HCT116 (cell line): ENCODE measurements around the gene PEAK3. TPM values are rescaled to one million over a fixed set of nuclear protein-coding genes. Genes with fewer than 3 reads are reported as not detected.

Experiments
- ATAC-seq: fragments of 200-7000 bp; cut with Tn5 transposase; 2 replicates; pipeline ENCODE4 v1.9.1; 2020; ENCODE audit warnings: mild to moderate bottlenecking, moderate library complexity
- BruUV-seq: library from RNA; stranded (reverse); fragments of 400-500 nt; replicated peaks from 2 replicates; lab custom pipeline; 2021; lab: Mats Ljungman, UMichigan
- CTCF ChIA-PET: fragments of 300-600 bp; sonication (Branson Sonifier 250); formaldehyde crosslinking; loops from one replicate; lab custom pipeline; 2021; ENCODE audit warnings: antibody characterized with exemption; lab: Charles Lee
- POLR2A ChIA-PET: fragments of 300-600, 350-600 bp; sonication (Branson Sonifier 250); formaldehyde crosslinking; loops from one replicate; lab custom pipeline; 2021; ENCODE audit warnings: antibody characterized with exemption; lab: Charles Lee
- RAD21 ChIA-PET, 2 experiments: fragments of 300-600 bp; sonication (Branson Sonifier 250); formaldehyde crosslinking; loops; one replicate each; lab custom pipeline; 2023; ENCODE audit warnings: low total read pairs in 2 of 2; ENCODE audit not compliant: uncharacterized antibody in 2 of 2, unreplicated experiment in 2 of 2, low non-redundant PET in 1 of 2; lab: Charles Lee
- DNase-seq: peaks from one replicate; pipeline ENCODE4 v3.0.0-alpha.2; 2010; ENCODE audit warnings: low read depth, low spot score
- H2AFZ ChIP-seq: fragments of 200-600 bp; shearing (Covaris generic), sonication (generic); 2 replicates; pipeline ENCODE4 v1.6.1; 2017; ENCODE audit warnings: low read depth, mixed run types, mixed read lengths, antibody characterized with exemption, low read length; ENCODE audit not compliant: poor library complexity, severe bottlenecking
- H3K27ac ChIP-seq: 2 replicates; pipeline ENCODE4 v1.5.1; 2012; ENCODE audit warnings: low read depth, low read length
- H3K27me3 ChIP-seq: fragments of 200-600 bp; sonication (generic); 2 replicates; pipeline ENCODE4 v1.6.1; 2016; ENCODE audit warnings: mixed run types, low read length, mixed read lengths; ENCODE audit not compliant: insufficient read depth
- H3K36me3 ChIP-seq, 2 experiments: fragments of 200-500 bp in 1 of 2; fragments of 200-600 bp in 1 of 2; sonication (Bioruptor generic) in 1 of 2; sonication (generic) in 1 of 2; 2 replicates each; pipeline versions ENCODE4 v1.5.1 to v1.6.1; 2014 to 2016; ENCODE audit warnings: low read length in 2 of 2, inconsistent platforms in 1 of 2, mixed read lengths in 1 of 2, mixed run types in 1 of 2; ENCODE audit not compliant: insufficient read depth in 2 of 2, control insufficient read depth in 1 of 2
- H3K4me1 ChIP-seq, 2 experiments: fragments of 200-600 bp in 1 of 2; sonication (generic) in 1 of 2; 2 replicates each; pipeline versions ENCODE4 v1.5.1 to v1.6.1; 2012 to 2017; ENCODE audit warnings: low read length in 2 of 2, inconsistent platforms in 1 of 2, mild to moderate bottlenecking in 1 of 2, mixed read lengths in 1 of 2, mixed run types in 1 of 2, moderate library complexity in 1 of 2; ENCODE audit not compliant: insufficient read depth in 2 of 2, control insufficient read depth in 1 of 2
- H3K4me2 ChIP-seq: fragments of 200-600 bp; sonication (generic); 2 replicates; pipeline ENCODE4 v1.6.1; 2017; ENCODE audit warnings: mixed run types, low read length, mixed read lengths
- H3K4me3 ChIP-seq, 2 experiments: fragments of 200-600 bp in 1 of 2; sonication (generic) in 1 of 2; replicated peaks in 1 of 2; 2 replicates each; pipeline ENCODE4 v1.5.1; 2011 to 2016; ENCODE audit warnings: low read length in 2 of 2, control low read depth in 1 of 2, low read depth in 1 of 2, mild to moderate bottlenecking in 1 of 2, mixed read lengths in 1 of 2, mixed run types in 1 of 2
- H3K79me2 ChIP-seq: fragments of 200-600 bp; sonication (generic); 2 replicates; pipeline ENCODE4 v1.6.1; 2017; ENCODE audit warnings: mild to moderate bottlenecking, mixed run types, low read length, moderate library complexity, mixed read lengths; ENCODE audit not compliant: insufficient read depth
- H3K9ac ChIP-seq: fragments of 200-600 bp; sonication (generic); 2 replicates; pipeline ENCODE4 v1.6.1; 2016; ENCODE audit warnings: low read length, mixed read lengths
- H3K9me2 ChIP-seq: fragments of 200-600 bp; sonication (generic), shearing (Covaris generic); 2 replicates; pipeline ENCODE4 v1.6.1; 2017; ENCODE audit warnings: mixed run types, mild to moderate bottlenecking, moderate library complexity; ENCODE audit not compliant: insufficient read depth
- H3K9me3 ChIP-seq, 2 experiments: fragments of 200-500 bp in 1 of 2; fragments of 200-600 bp in 1 of 2; sonication (Bioruptor generic) in 1 of 2; sonication (generic) in 1 of 2; 2 replicates each; pipeline ENCODE4 v1.6.1; 2014 to 2017; ENCODE audit warnings: low read length in 2 of 2, mixed read lengths in 2 of 2, inconsistent platforms in 1 of 2, low read depth in 1 of 2, mild to moderate bottlenecking in 1 of 2, mixed run types in 1 of 2, moderate library complexity in 1 of 2; ENCODE audit not compliant: control insufficient read depth in 1 of 2, insufficient read depth in 1 of 2
- H4K20me1 ChIP-seq: fragments of 200-600 bp; sonication (generic), shearing (Covaris generic); 2 replicates; pipeline ENCODE4 v1.6.1; 2017; ENCODE audit warnings: mixed run types, mild to moderate bottlenecking, moderate library complexity; ENCODE audit not compliant: insufficient read depth
- CBX3 ChIP-seq: IDR thresholded peaks from 2 replicates; pipeline ENCODE4 v1.6.1; 2012; ENCODE audit warnings: low read depth
- CEBPB ChIP-seq: IDR thresholded peaks from 2 replicates; pipeline ENCODE4 v1.6.1; 2012; ENCODE audit warnings: low read depth
- EGR1 ChIP-seq: IDR thresholded peaks from 2 replicates; pipeline ENCODE4 v1.6.1; 2012; ENCODE audit warnings: low read depth
- ELF1 ChIP-seq: IDR thresholded peaks from 2 replicates; pipeline ENCODE4 v1.6.1; 2012; ENCODE audit warnings: low read depth, borderline replicate concordance
- EZH2 ChIP-seq: fragments of 200-600 bp; sonication (generic); IDR thresholded peaks from 2 replicates; pipeline ENCODE4 v1.6.1; 2017; ENCODE audit warnings: antibody characterized with exemption, mixed run types
- EZH2phosphoT487 ChIP-seq: fragments of 200-600 bp; IDR thresholded peaks from 2 replicates; pipeline ENCODE4 v1.6.1; 2018; ENCODE audit warnings: antibody characterized with exemption, borderline replicate concordance
- FOSL1 ChIP-seq: IDR thresholded peaks from 2 replicates; pipeline ENCODE4 v1.6.1; 2012; ENCODE audit warnings: low read depth
- JUND ChIP-seq: IDR thresholded peaks from 2 replicates; pipeline ENCODE4 v1.6.1; 2012
- POLR2A ChIP-seq: IDR thresholded peaks from 2 replicates; pipeline ENCODE4 v1.7.0; 2011; ENCODE audit warnings: borderline replicate concordance; ENCODE audit not compliant: insufficient read depth, insufficient read length; ENCODE audit errors: extremely low read depth
- POLR2AphosphoS5 ChIP-seq: IDR thresholded peaks from 2 replicates; pipeline ENCODE4 v1.6.1; 2011; ENCODE audit warnings: mild to moderate bottlenecking, low read depth, low read length, moderate library complexity
- SIN3A ChIP-seq: IDR thresholded peaks from 2 replicates; pipeline ENCODE4 v1.6.1; 2012; ENCODE audit warnings: low read depth
- SP1 ChIP-seq: IDR thresholded peaks from 2 replicates; pipeline ENCODE4 v1.6.1; 2012; ENCODE audit warnings: low read depth
- TCF7L2 ChIP-seq: IDR thresholded peaks from 2 replicates; pipeline ENCODE4 v1.7.0; 2011; ENCODE audit warnings: borderline replicate concordance, inconsistent platforms; ENCODE audit not compliant: insufficient read depth, insufficient read length; ENCODE audit errors: extremely low read depth
- ZFX ChIP-seq: fragments of 450-650 bp; IDR thresholded peaks from 2 replicates; pipeline ENCODE4 v1.6.1; 2017
- intact Hi-C: fragments of 100-400 bp; cut with micrococcal nuclease; formaldehyde crosslinking; loops from 2 replicates; pipeline ENCODE4 v1.10.0; 2022
- total RNA-seq: library from RNA; stranded (reverse); gene quantifications from one replicate; pipeline ENCODE4 v1.2.1, GENCODE V29; 2021; ENCODE audit not compliant: unreplicated experiment
- TF ChIP-seq, protein P1 (sequence below): IDR thresholded peaks from 2 replicates; pipeline ENCODE4 v1.6.1; 2012; ENCODE audit warnings: low read depth
- TF ChIP-seq, protein P2 (sequence below), 3 experiments: fragments of 200-600 bp in 1 of 3; sonication (generic) in 1 of 3; IDR thresholded peaks in 2 of 3; conservative IDR thresholded peaks in 1 of 3; 2 replicates each; pipeline ENCODE4 v1.5.1; 2012 to 2017; ENCODE audit warnings: low read depth in 2 of 3, low read length in 2 of 3, antibody characterized with exemption in 1 of 3, borderline replicate concordance in 1 of 3, control low read depth in 1 of 3, mild to moderate bottlenecking in 1 of 3, mixed read lengths in 1 of 3, mixed run types in 1 of 3, moderate library complexity in 1 of 3; ENCODE audit not compliant: insufficient read depth in 1 of 3
- TF ChIP-seq, protein P3 (sequence below): IDR thresholded peaks from 2 replicates; pipeline ENCODE4 v1.6.1; 2011; ENCODE audit warnings: mild to moderate bottlenecking, low read length, moderate library complexity; ENCODE audit not compliant: insufficient replicate concordance; ENCODE audit errors: extremely low read depth

The PEAK3 gene
- total RNA-seq, 1 experiment from 2014 or later, result not detected

DNA sequence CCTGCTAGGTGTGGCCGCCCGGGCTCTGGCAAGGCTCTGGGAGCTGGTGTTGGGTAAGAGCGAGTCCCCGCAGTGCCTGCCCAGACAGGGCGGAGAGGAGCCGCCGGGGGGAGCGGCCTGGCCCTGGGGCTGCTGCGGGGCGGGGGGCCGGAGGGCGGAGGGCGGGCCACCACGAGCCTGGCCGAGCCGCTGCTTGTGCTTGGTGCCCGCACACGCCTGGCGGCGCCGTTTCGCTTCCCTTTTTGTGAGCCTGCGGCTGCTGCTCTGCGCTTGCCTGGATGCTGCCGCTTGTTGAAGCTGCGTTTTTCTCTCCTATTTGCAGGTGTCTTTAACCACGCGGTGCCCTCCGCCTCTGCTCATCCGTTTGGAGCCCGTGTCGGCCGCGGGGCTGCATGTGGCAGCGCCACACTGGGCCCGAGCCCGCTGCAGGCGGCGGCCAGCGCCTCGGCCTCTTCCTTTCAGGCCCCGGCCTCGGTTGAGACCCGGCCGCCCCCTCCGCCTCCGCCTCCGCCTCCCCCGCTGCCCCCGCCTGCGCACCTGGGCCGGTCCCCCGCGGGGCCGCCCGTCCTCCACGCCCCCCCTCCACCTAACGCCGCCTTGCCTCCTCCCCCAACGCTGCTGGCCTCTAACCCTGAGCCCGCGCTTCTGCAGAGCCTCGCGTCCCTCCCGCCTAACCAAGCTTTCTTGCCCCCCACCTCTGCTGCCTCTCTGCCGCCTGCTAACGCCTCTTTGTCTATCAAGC, 54.4 kb downstream of the PEAK3 start (continued):
- TF ChIP-seq ZFX, result no peak
- TF ChIP-seq SP1, result no peak
- no peak for TF ChIP-seq ELF1
- no peak for TF ChIP-seq FOSL1

DNA sequence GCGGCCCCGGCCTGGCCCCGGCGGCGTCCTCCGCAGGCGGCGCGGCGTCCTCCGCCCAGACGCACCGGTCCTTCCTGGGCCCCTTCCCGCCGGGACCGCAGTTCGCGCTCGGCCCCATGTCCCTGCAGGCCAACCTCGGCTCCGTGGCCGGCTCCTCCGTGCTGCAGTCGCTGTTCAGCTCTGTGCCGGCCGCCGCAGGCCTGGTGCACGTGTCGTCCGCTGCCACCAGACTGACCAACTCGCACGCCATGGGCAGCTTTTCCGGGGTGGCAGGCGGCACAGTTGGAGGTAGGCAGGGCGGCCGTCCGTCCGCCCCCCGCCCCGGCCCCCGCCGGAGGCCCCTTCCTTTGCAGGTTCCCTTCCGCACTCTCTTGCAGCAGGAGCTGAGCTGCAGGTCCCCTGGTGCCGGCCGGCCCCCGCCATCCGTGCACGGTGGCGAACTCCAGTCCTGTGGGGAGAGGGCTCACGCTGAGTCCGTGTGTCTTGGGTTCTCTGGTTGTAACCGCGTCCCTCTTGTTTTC, 55.1 kb downstream of the PEAK3 start:
- no peak for ATAC-seq
- intact Hi-C loops, result no loop called here
- BruUV-seq, result no TSS peak
- CTCF ChIA-PET, result interaction anchor here (0.9 kb wide), 1 partner anchor 71 kb away, joined by 3 read pairs; no protein-coding TSS in a partner anchor
- no peak overlapping the region for H3K9ac ChIP-seq
- H3K4me2 ChIP-seq, result no peak overlapping the region
- TF ChIP-seq, protein P1, sequence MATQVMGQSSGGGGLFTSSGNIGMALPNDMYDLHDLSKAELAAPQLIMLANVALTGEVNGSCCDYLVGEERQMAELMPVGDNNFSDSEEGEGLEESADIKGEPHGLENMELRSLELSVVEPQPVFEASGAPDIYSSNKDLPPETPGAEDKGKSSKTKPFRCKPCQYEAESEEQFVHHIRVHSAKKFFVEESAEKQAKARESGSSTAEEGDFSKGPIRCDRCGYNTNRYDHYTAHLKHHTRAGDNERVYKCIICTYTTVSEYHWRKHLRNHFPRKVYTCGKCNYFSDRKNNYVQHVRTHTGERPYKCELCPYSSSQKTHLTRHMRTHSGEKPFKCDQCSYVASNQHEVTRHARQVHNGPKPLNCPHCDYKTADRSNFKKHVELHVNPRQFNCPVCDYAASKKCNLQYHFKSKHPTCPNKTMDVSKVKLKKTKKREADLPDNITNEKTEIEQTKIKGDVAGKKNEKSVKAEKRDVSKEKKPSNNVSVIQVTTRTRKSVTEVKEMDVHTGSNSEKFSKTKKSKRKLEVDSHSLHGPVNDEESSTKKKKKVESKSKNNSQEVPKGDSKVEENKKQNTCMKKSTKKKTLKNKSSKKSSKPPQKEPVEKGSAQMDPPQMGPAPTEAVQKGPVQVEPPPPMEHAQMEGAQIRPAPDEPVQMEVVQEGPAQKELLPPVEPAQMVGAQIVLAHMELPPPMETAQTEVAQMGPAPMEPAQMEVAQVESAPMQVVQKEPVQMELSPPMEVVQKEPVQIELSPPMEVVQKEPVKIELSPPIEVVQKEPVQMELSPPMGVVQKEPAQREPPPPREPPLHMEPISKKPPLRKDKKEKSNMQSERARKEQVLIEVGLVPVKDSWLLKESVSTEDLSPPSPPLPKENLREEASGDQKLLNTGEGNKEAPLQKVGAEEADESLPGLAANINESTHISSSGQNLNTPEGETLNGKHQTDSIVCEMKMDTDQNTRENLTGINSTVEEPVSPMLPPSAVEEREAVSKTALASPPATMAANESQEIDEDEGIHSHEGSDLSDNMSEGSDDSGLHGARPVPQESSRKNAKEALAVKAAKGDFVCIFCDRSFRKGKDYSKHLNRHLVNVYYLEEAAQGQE, result no peak
- TF ChIP-seq ZFX (no peak), POLR2A (no peak), EZH2 (no peak), SIN3A (no peak), JUND (no peak), CEBPB (no peak), TCF7L2 (no peak), POLR2AphosphoS5 (no peak), FOSL1 (no peak), EGR1 (no peak), ELF1 (no peak), EZH2phosphoT487 (no peak), CBX3 (no peak)
- TF ChIP-seq, protein P2, sequence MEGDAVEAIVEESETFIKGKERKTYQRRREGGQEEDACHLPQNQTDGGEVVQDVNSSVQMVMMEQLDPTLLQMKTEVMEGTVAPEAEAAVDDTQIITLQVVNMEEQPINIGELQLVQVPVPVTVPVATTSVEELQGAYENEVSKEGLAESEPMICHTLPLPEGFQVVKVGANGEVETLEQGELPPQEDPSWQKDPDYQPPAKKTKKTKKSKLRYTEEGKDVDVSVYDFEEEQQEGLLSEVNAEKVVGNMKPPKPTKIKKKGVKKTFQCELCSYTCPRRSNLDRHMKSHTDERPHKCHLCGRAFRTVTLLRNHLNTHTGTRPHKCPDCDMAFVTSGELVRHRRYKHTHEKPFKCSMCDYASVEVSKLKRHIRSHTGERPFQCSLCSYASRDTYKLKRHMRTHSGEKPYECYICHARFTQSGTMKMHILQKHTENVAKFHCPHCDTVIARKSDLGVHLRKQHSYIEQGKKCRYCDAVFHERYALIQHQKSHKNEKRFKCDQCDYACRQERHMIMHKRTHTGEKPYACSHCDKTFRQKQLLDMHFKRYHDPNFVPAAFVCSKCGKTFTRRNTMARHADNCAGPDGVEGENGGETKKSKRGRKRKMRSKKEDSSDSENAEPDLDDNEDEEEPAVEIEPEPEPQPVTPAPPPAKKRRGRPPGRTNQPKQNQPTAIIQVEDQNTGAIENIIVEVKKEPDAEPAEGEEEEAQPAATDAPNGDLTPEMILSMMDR (IDR thresholded peaks at IDR 0.05 in 2 of 3, conservative IDR thresholded peaks at IDR 0.05 in 1 of 3; ENCODE audit: borderline replicate concordance in 1 of 3, insufficient read depth in 1 of 3, low read depth in 2 of 3, low read length in 2 of 3), result no peak
- TF ChIP-seq, protein P3, sequence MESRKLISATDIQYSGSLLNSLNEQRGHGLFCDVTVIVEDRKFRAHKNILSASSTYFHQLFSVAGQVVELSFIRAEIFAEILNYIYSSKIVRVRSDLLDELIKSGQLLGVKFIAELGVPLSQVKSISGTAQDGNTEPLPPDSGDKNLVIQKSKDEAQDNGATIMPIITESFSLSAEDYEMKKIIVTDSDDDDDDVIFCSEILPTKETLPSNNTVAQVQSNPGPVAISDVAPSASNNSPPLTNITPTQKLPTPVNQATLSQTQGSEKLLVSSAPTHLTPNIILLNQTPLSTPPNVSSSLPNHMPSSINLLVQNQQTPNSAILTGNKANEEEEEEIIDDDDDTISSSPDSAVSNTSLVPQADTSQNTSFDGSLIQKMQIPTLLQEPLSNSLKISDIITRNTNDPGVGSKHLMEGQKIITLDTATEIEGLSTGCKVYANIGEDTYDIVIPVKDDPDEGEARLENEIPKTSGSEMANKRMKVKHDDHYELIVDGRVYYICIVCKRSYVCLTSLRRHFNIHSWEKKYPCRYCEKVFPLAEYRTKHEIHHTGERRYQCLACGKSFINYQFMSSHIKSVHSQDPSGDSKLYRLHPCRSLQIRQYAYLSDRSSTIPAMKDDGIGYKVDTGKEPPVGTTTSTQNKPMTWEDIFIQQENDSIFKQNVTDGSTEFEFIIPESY, result no peak
- TF ChIP-seq, all 23 proteins: peak for 0
- peaks cover 8 to 27% of the 10 kb centered on the region in 2 experiments; a peak in 3 of 4 replicates for H3K36me3 ChIP-seq
- RAD21 ChIA-PET, result no interaction called here
- peaks cover 0 to 5% of the 10 kb centered on the region in 2 experiments; a peak in 1 of 4 replicates for H3K4me1 ChIP-seq
- H4K20me1 ChIP-seq, result no peaks in the 10 kb centered on the region; the same call in 1 of the 2 replicates
- H3K27ac ChIP-seq, result no peak overlapping the region
- H2AFZ ChIP-seq, result no peak overlapping the region
- H3K9me2 ChIP-seq, result no peaks in the 10 kb centered on the region
- no peaks in the 10 kb centered on the region for H3K9me3 ChIP-seq
- POLR2A ChIA-PET, result no interaction called here
- H3K79me2 ChIP-seq, result no peaks in the 10 kb centered on the region
- no peak for DNase-seq
- H3K4me3 ChIP-seq, result no peak overlapping the region
- H3K27me3 ChIP-seq, result no peaks in the 10 kb centered on the region
